ENCODE measurements around the gene TARS1. TPM values are rescaled to one million over a fixed set of nuclear protein-coding genes. Genes with fewer than 3 reads are reported as not detected.

TARS1 gene
- total and polyA plus RNA-seq, 10 of the 15 experiments (the other 5 are each of a cell fraction or from before 2014, with no cell fraction given), result 163 to 350 (median 228) TPM

DNA sequence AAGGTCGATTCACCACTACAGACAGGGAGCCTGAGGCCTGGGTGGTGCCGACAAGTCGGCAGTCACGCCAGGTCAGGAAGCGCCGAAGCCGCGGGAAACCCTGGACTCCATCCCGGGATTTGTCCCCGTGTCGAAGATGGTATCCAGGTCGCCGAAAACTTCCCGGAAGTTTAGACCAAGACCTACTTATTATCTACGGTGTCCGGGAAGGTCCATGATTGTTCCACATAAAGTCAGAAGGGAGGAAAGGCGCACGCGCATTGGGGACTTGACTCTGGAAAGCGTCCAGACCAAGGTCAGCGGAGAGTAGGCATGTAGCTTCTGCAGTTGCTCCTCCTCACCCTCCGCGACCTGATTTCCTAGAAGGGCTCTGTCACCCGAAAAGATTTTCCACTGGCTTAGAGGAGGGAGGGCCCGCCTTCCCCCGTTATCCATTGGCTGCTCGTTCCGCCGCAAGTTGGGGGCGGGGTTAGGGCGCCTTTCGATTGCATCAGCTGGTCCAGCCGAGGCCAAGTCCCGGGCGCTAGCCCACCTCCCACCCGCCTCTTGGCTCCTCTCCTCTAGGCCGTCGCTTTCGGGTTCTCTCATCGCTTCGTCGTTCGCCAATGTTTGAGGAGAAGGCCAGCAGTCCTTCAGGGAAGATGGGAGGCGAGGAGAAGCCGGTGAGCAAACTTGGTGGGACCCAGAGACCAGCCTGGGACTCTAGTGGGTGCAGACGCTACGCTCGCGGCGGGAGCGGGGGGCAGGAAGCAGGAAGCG is at the start of gene TARS1 (continued):
- TF ChIP-seq, protein P1, sequence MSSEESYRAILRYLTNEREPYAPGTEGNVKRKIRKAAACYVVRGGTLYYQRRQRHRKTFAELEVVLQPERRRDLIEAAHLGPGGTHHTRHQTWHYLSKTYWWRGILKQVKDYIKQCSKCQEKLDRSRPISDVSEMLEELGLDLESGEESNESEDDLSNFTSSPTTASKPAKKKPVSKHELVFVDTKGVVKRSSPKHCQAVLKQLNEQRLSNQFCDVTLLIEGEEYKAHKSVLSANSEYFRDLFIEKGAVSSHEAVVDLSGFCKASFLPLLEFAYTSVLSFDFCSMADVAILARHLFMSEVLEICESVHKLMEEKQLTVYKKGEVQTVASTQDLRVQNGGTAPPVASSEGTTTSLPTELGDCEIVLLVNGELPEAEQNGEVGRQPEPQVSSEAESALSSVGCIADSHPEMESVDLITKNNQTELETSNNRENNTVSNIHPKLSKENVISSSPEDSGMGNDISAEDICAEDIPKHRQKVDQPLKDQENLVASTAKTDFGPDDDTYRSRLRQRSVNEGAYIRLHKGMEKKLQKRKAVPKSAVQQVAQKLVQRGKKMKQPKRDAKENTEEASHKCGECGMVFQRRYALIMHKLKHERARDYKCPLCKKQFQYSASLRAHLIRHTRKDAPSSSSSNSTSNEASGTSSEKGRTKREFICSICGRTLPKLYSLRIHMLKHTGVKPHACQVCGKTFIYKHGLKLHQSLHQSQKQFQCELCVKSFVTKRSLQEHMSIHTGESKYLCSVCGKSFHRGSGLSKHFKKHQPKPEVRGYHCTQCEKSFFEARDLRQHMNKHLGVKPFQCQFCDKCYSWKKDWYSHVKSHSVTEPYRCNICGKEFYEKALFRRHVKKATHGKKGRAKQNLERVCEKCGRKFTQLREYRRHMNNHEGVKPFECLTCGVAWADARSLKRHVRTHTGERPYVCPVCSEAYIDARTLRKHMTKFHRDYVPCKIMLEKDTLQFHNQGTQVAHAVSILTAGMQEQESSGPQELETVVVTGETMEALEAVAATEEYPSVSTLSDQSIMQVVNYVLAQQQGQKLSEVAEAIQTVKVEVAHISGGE (CRISPR knock-in tag; IDR thresholded peaks at IDR 0.05), result no peak
- no peak for TF ChIP-seq WRNIP1 (IDR thresholded peaks at IDR 0.05; ENCODE audit: borderline replicate concordance, low read depth, low read length)
- TF ChIP-seq FOXK2 (IDR thresholded peaks at IDR 0.05), result no peak
- no peak for TF ChIP-seq ZNF274 (IDR thresholded peaks at IDR 0.05; ENCODE audit: insufficient read depth, insufficient read length)
- TF ChIP-seq MYC (IDR thresholded peaks at IDR 0.05; ENCODE audit: insufficient read depth, insufficient read length, insufficient replicate concordance, low read length, severe bottlenecking), result no peak
- no peak for TF ChIP-seq CHD1 (IDR thresholded peaks at IDR 0.05; ENCODE audit: low read depth, low read length)
- TF ChIP-seq, protein P2, sequence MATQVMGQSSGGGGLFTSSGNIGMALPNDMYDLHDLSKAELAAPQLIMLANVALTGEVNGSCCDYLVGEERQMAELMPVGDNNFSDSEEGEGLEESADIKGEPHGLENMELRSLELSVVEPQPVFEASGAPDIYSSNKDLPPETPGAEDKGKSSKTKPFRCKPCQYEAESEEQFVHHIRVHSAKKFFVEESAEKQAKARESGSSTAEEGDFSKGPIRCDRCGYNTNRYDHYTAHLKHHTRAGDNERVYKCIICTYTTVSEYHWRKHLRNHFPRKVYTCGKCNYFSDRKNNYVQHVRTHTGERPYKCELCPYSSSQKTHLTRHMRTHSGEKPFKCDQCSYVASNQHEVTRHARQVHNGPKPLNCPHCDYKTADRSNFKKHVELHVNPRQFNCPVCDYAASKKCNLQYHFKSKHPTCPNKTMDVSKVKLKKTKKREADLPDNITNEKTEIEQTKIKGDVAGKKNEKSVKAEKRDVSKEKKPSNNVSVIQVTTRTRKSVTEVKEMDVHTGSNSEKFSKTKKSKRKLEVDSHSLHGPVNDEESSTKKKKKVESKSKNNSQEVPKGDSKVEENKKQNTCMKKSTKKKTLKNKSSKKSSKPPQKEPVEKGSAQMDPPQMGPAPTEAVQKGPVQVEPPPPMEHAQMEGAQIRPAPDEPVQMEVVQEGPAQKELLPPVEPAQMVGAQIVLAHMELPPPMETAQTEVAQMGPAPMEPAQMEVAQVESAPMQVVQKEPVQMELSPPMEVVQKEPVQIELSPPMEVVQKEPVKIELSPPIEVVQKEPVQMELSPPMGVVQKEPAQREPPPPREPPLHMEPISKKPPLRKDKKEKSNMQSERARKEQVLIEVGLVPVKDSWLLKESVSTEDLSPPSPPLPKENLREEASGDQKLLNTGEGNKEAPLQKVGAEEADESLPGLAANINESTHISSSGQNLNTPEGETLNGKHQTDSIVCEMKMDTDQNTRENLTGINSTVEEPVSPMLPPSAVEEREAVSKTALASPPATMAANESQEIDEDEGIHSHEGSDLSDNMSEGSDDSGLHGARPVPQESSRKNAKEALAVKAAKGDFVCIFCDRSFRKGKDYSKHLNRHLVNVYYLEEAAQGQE (IDR thresholded peaks at IDR 0.05; ENCODE audit: low read depth, low read length), result peak; percentile 25; the same call in 1 of the 2 replicates
- peak; percentile 36; the same call in 1 of the 2 replicates for TF ChIP-seq ESRRA (IDR thresholded peaks at IDR 0.05; ENCODE audit: low read length)
- TF ChIP-seq SMC3 (IDR thresholded peaks at IDR 0.05; ENCODE audit: borderline replicate concordance, low read length), result 0 out of 2 replicates have a peak, but pooled peaks have one; percentile 10
- no peak for TF ChIP-seq YBX1 (IDR thresholded peaks at IDR 0.05)
- peak; percentile 93 for TF ChIP-seq NFYB (IDR thresholded peaks at IDR 0.05; ENCODE audit: insufficient read depth, low read depth, low read length)
- TF ChIP-seq SUPT20H (IDR thresholded peaks at IDR 0.05; ENCODE audit: borderline replicate concordance, control insufficient read depth, low read depth, low read length), result no peak
- TF ChIP-seq, protein P3, sequence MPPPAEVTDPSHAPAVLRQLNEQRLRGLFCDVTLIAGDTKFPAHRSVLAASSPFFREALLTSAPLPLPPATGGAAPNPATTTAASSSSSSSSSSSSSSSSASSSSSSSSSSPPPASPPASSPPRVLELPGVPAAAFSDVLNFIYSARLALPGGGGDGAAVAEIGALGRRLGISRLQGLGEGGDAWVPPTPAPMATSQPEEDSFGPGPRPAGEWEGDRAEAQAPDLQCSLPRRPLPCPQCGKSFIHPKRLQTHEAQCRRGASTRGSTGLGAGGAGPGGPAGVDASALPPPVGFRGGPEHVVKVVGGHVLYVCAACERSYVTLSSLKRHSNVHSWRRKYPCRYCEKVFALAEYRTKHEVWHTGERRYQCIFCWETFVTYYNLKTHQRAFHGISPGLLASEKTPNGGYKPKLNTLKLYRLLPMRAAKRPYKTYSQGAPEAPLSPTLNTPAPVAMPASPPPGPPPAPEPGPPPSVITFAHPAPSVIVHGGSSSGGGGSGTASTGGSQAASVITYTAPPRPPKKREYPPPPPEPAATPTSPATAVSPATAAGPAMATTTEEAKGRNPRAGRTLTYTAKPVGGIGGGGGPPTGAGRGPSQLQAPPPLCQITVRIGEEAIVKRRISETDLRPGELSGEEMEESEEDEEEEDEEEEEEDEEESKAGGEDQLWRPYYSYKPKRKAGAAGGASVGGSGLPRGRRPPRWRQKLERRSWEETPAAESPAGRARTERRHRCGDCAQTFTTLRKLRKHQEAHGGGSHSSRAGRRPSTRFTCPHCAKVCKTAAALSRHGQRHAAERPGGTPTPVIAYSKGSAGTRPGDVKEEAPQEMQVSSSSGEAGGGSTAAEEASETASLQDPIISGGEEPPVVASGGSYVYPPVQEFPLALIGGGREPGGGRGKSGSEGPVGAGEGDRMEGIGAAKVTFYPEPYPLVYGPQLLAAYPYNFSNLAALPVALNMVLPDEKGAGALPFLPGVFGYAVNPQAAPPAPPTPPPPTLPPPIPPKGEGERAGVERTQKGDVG (CRISPR knock-in tag; IDR thresholded peaks at IDR 0.05), result no peak
- no peak for TF ChIP-seq RBBP5 (conservative IDR thresholded peaks at IDR 0.05)
- no peak for TF ChIP-seq BACH1 (IDR thresholded peaks at IDR 0.05; ENCODE audit: borderline replicate concordance)
- TF ChIP-seq JUNB (IDR thresholded peaks at IDR 0.05), result no peak; the same call in 1 of the 2 replicates
- TF ChIP-seq TARDBP (IDR thresholded peaks at IDR 0.05; ENCODE audit: borderline replicate concordance), result no peak
- TF ChIP-seq SMAD5 (IDR thresholded peaks at IDR 0.05; ENCODE audit: low read depth), result peak; percentile 66
